Sigmoid colon (tissue), 7 donors: Measurements from ENCODE around the gene RIMKLB. TPM values are rescaled to one million over a fixed set of nuclear protein-coding genes. Genes with fewer than 3 reads are reported as not detected.

Source experiments
- DNase-seq: peaks from one replicate; pipeline ENCODE4 v3.0.0-alpha.2; 2019
- H3K27ac ChIP-seq, 4 donors: fragments of 200-600 bp; sonication (generic); one replicate each; pipeline ENCODE4 v1.5.1; 2016 to 2019; ENCODE audit warnings: mild to moderate bottlenecking in 1 of 4
- H3K27me3 ChIP-seq, 3 donors: fragments of 200-600 bp; sonication (generic); one replicate each; pipeline ENCODE4 v1.5.1; 2019; ENCODE audit warnings: mild to moderate bottlenecking in 1 of 3
- H3K36me3 ChIP-seq, 4 donors: fragments of 200-600 bp; sonication (generic); one replicate each; pipeline ENCODE4 v1.5.1; 2016 to 2019
- H3K4me1 ChIP-seq, 4 donors: fragments of 200-600 bp; sonication (generic); one replicate each; pipeline ENCODE4 v1.5.1; 2017 to 2019
- H3K4me3 ChIP-seq, 4 donors: fragments of 200-600 bp; sonication (generic); one replicate each; pipeline ENCODE4 v1.5.1; 2017 to 2019; ENCODE audit warnings: mild to moderate bottlenecking in 2 of 4, moderate library complexity in 1 of 4
- H3K9me3 ChIP-seq, 4 donors: fragments of 200-600 bp in 3 of 4; sonication (generic) in 3 of 4; one replicate each; pipeline versions ENCODE4 v1.5.1 to v1.6.1; 2013 to 2019
- EP300 ChIP-seq, 4 donors: sonication (generic); formaldehyde crosslinking; IDR thresholded peaks; one replicate each; pipeline ENCODE4 v1.6.1; 2017; ENCODE audit warnings: antibody characterized with exemption in 4 of 4
- POLR2A ChIP-seq, 2 donors: fragments of 450-650 bp; IDR thresholded peaks; one replicate each; pipeline ENCODE4 v1.6.1; 2016; ENCODE audit warnings: antibody characterized with exemption in 2 of 2, mild to moderate bottlenecking in 2 of 2, moderate library complexity in 2 of 2
- POLR2AphosphoS5 ChIP-seq, 4 donors: sonication (generic); formaldehyde crosslinking; IDR thresholded peaks; one replicate each; pipeline ENCODE4 v1.6.1; 2017; ENCODE audit warnings: antibody characterized with exemption in 4 of 4
- WGBS, 2 donors: extraction: QIAGEN DNeasy Blood & Tissue Kit; methylation state at CpG; one replicate each; pipeline ENCODE4 v1.1.7; 2013; 5-methylcytosine and 5-hydroxymethylcytosine counted together
- intact Hi-C: fragments of 100-400 bp; cut with DNase I; formaldehyde crosslinking; loops from one replicate; pipeline ENCODE4 v1.15.1; 2023
- polyA plus RNA-seq, 3 donors: library from polyadenylated mRNA; stranded (reverse); fragments of 200-250 nt; gene quantifications; one replicate each; pipeline ENCODE4 v1.2.3, GENCODE V29; 2013
- total RNA-seq, 4 donors: library from RNA; depleted of rRNA; stranded (reverse); fragments of >200 nt; gene quantifications; one replicate each; pipeline ENCODE4 v1.1.0, GENCODE V29; 2016
- TF ChIP-seq, protein P1 (sequence below), 4 experiments: fragments of 450-650 bp in 3 of 4; fragments of 200-600 bp in 1 of 4; IDR thresholded peaks; one replicate each; pipeline ENCODE4 v1.5.1; 2016 to 2019; ENCODE audit warnings: antibody characterized with exemption in 4 of 4, mild to moderate bottlenecking in 3 of 4, moderate library complexity in 2 of 4
- donor health status: healthy with polysubstance abuse.
- donor health status: Bipolar disorder and iron deficiency.
- donor health status: healthy.

The RIMKLB gene
- total and polyA plus RNA-seq, 7 donors = 0.23 to 60.4 (median 52.3) TPM

DNA sequence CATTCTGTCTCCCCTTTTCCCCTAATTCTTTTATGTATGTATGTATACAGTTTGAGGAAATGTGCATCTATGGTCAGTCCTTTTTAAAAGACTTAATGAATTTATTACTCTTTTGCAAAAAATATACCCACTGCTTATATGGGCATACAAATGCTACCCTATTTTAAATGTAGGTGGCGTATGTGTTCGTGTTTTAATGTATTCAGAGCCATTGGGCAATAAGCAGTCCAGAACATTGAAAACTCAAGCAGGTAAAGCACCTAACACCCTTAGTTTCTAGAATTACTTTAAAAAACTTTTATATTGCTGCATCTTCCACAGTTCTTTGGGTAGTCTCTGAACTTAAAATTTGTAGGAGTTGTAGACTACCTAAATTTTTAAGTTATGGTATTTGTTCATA, 82.1 kb downstream of the RIMKLB start:
- H3K4me3 ChIP-seq = no peak overlapping the region

DNA sequence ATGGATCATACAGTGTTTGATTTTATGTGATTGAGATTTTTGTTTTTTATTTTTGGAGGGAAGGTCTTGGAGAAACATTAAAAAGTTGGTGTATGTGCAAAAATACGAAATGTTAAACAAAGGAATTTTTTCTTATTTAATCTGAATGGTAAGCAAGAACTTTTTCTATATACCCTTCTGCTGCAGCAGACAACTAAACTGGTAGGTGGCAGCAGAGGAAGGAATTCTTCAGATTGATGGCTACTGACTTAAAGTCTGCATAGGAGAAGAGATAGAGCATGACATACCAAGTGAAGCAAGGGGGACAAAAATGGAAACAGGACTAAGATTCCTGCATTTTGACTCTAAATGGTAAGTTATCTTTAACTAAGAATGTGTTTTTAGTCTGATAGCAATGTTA, 82.6 kb downstream of the RIMKLB start:
- WGBS, 2 donors = 75 to 87% methylated on average over 1 of the region's 1 CpG
- peaks cover 0 to 8% (median 3%) of the 10 kb centered on the region in 4 donors for H3K4me1 ChIP-seq
- H3K9me3 ChIP-seq = no peaks in the 10 kb centered on the region

More for the DNA sequence above, 82.1 kb downstream of the RIMKLB start:
- peaks cover 0 to 19% (median 4%) of the 10 kb centered on the region in 4 donors for H3K36me3 ChIP-seq
- H3K4me1 ChIP-seq = peaks cover 0 to 8% (median 3%) of the 10 kb centered on the region in 4 donors
- H3K27ac ChIP-seq = no peak overlapping the region
- intact Hi-C loops = loop anchor here (5.0 kb wide), 1 partner anchor 78 kb away; no protein-coding TSS in a partner anchor
- no peaks in the 10 kb centered on the region for H3K27me3 ChIP-seq
- no peak for DNase-seq
- TF ChIP-seq POLR2AphosphoS5 (IDR thresholded peaks at IDR 0.05) (no peak), EP300 (IDR thresholded peaks at IDR 0.05) (no peak), POLR2A (IDR thresholded peaks at IDR 0.05) (no peak)
- TF ChIP-seq, protein P1, sequence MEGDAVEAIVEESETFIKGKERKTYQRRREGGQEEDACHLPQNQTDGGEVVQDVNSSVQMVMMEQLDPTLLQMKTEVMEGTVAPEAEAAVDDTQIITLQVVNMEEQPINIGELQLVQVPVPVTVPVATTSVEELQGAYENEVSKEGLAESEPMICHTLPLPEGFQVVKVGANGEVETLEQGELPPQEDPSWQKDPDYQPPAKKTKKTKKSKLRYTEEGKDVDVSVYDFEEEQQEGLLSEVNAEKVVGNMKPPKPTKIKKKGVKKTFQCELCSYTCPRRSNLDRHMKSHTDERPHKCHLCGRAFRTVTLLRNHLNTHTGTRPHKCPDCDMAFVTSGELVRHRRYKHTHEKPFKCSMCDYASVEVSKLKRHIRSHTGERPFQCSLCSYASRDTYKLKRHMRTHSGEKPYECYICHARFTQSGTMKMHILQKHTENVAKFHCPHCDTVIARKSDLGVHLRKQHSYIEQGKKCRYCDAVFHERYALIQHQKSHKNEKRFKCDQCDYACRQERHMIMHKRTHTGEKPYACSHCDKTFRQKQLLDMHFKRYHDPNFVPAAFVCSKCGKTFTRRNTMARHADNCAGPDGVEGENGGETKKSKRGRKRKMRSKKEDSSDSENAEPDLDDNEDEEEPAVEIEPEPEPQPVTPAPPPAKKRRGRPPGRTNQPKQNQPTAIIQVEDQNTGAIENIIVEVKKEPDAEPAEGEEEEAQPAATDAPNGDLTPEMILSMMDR (IDR thresholded peaks at IDR 0.05) = no peak
- H3K9me3 ChIP-seq = no peaks in the 10 kb centered on the region
- 90 to 93% methylated on average over 2 of the region's 2 CpGs for WGBS, 2 donors

DNA sequence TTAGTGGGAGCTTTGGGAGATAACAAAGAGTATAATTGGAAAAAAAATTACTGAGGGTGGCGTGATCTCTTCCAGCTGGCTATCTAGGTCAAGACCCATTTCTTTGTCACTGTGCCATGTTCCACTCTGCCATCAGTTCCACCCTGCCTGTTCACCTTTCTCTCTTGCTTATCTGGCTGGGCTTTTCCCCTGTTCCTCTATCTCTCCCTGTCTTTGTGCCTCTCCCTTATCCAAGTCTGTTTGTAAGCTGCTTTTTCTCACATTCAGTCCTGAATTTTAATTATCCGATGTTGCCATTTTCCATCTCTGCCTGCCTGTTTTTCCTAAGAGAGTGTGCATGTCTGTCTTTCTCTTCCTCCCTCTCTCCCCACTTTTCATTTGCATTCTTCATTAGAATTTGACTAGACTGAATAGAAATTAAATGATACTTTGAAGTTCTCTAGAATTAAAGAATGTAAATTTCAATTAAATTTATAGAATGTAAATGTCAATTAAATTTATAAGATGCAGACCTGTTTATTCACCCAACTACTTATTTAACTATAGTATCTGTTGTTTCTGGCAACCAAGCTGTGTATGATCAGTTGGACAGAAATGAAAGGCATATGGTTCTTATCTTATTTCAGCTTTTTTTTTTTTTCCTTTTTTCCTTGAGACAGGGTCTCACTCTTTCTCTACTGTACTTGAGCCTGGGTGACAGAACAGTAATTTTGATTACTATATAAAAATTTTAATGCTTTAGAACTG, 83.8 kb downstream of the RIMKLB start:
- H3K4me1 ChIP-seq = peaks cover 0 to 8% (median 3%) of the 10 kb centered on the region in 4 donors
- intact Hi-C loops = loop anchor here (5.0 kb wide), 1 partner anchor 79 kb away; no protein-coding TSS in a partner anchor
- no peak for DNase-seq
- no peaks in the 10 kb centered on the region for H3K27me3 ChIP-seq
- no peaks in the 10 kb centered on the region for H3K9me3 ChIP-seq
- H3K4me3 ChIP-seq = no peak overlapping the region
- H3K27ac ChIP-seq = no peak overlapping the region
- WGBS, 2 donors = 90 to 93% methylated on average over 2 of the region's 2 CpGs
- peaks cover 0 to 15% (median 4%) of the 10 kb centered on the region in 4 donors for H3K36me3 ChIP-seq
- TF ChIP-seq POLR2AphosphoS5 (IDR thresholded peaks at IDR 0.05) (no peak), EP300 (IDR thresholded peaks at IDR 0.05) (no peak), POLR2A (IDR thresholded peaks at IDR 0.05) (no peak)
- TF ChIP-seq, protein P1 (IDR thresholded peaks at IDR 0.05) = no peak

More for the DNA sequence above, 82.6 kb downstream of the RIMKLB start:
- intact Hi-C loops = loop anchor here (5.0 kb wide), 1 partner anchor 78 kb away; no protein-coding TSS in a partner anchor
- no peak for DNase-seq
- H3K4me3 ChIP-seq = no peak overlapping the region
- H3K27me3 ChIP-seq = no peaks in the 10 kb centered on the region
- TF ChIP-seq, protein P1 (IDR thresholded peaks at IDR 0.05) = peak in 2 of 4 experiments; percentile 15 to 22
- TF ChIP-seq POLR2AphosphoS5 (IDR thresholded peaks at IDR 0.05) (no peak), EP300 (IDR thresholded peaks at IDR 0.05) (no peak), POLR2A (IDR thresholded peaks at IDR 0.05) (no peak)
- H3K27ac ChIP-seq = no peak overlapping the region
- H3K36me3 ChIP-seq = peaks cover 0 to 19% (median 4%) of the 10 kb centered on the region in 4 donors

DNA sequence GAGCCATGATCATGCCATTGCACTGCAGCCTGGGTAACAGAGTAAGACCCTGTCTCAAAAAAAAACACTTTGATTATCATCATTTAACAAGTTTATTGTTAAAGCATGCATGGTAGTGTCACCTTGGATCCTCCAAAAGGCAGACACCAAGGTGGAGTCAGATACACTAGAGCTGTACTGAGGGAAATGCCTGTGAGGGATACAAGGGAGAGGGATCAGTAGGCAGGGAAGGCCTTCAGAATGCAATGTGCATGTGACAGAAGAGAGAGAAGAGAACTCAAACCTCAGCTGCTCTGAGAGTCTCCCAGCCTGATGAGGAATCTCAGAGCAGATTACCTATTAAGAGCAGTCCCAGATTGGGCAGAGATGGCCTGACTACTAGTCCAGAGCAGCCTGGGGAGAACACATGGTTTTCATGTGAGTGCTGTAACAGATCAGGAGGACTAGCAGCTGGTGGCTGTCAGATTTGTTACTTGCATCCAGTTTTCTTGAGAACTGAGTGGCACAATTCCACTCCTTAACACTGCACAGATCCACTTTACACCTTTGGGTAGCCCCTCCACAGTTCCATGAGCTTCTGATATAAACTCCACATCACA, 86.6 kb downstream of the RIMKLB start:
- Histone ChIP-seq H3K9me3 (no peaks in the 10 kb centered on the region), H3K27ac (no peak overlapping the region), H3K4me3 (no peak overlapping the region), H3K36me3 (peaks cover 0 to 15% (median 4%) of the 10 kb centered on the region in 4 donors), H3K4me1 (peaks cover 0 to 8% (median 3%) of the 10 kb centered on the region in 4 donors), H3K27me3 (no peaks in the 10 kb centered on the region)
- TF ChIP-seq, protein P1 (IDR thresholded peaks at IDR 0.05) = no peak
- TF ChIP-seq POLR2AphosphoS5 (IDR thresholded peaks at IDR 0.05) (no peak), POLR2A (IDR thresholded peaks at IDR 0.05) (no peak), EP300 (IDR thresholded peaks at IDR 0.05) (no peak)
- no peak for DNase-seq
- intact Hi-C loops = loop anchor here (5.0 kb wide), 1 partner anchor 82 kb away; no protein-coding TSS in a partner anchor
